Ishikawa (cell line): ENCODE results near the gene CLMN.
A peak's percentile ranks its signal among the peaks of the same experiment; 100 is the strongest.

ENCODE experiments used
- CEBPB ChIP-seq: IDR thresholded peaks from 2 replicates; pipeline ENCODE4 v1.6.1; 2012
- CREB1 ChIP-seq: IDR thresholded peaks from 2 replicates; pipeline ENCODE4 v1.6.1; 2012; ENCODE audit warnings: low read depth
- EGR1 ChIP-seq: IDR thresholded peaks from 2 replicates; pipeline ENCODE4 v1.6.1; 2012
- EP300 ChIP-seq: IDR thresholded peaks from 2 replicates; pipeline ENCODE4 v1.6.1; 2012; ENCODE audit warnings: borderline replicate concordance
- FOXM1 ChIP-seq: IDR thresholded peaks from 2 replicates; pipeline ENCODE4 v1.6.1; 2012; ENCODE audit warnings: low read depth, borderline replicate concordance
- MAX ChIP-seq: IDR thresholded peaks from 2 replicates; pipeline ENCODE4 v1.6.1; 2012
- NFIC ChIP-seq: IDR thresholded peaks from 2 replicates; pipeline ENCODE4 v1.6.1; 2012
- RAD21 ChIP-seq: IDR thresholded peaks from 2 replicates; pipeline ENCODE4 v1.6.1; 2012; ENCODE audit warnings: low read depth
- TAF1 ChIP-seq: IDR thresholded peaks from 2 replicates; pipeline ENCODE4 v1.6.1; 2012; ENCODE audit warnings: low read depth, mild to moderate bottlenecking
- TCF12 ChIP-seq: IDR thresholded peaks from 2 replicates; pipeline ENCODE4 v1.6.1; 2012; ENCODE audit warnings: low read depth
- TEAD4 ChIP-seq: IDR thresholded peaks from 2 replicates; pipeline ENCODE4 v1.6.1; 2012
- YY1 ChIP-seq: IDR thresholded peaks from 2 replicates; pipeline ENCODE4 v1.6.1; 2012; ENCODE audit warnings: low read depth
- ZBTB7A ChIP-seq: IDR thresholded peaks from 2 replicates; pipeline ENCODE4 v1.6.1; 2012; ENCODE audit warnings: low read depth
- TF ChIP-seq, protein P1 (sequence below): IDR thresholded peaks from 2 replicates; pipeline ENCODE4 v1.6.1; 2012; ENCODE audit warnings: low read depth, mild to moderate bottlenecking
- TF ChIP-seq, protein P2 (sequence below): IDR thresholded peaks from 2 replicates; pipeline ENCODE4 v1.6.1; 2012

The CLMN gene

DNA sequence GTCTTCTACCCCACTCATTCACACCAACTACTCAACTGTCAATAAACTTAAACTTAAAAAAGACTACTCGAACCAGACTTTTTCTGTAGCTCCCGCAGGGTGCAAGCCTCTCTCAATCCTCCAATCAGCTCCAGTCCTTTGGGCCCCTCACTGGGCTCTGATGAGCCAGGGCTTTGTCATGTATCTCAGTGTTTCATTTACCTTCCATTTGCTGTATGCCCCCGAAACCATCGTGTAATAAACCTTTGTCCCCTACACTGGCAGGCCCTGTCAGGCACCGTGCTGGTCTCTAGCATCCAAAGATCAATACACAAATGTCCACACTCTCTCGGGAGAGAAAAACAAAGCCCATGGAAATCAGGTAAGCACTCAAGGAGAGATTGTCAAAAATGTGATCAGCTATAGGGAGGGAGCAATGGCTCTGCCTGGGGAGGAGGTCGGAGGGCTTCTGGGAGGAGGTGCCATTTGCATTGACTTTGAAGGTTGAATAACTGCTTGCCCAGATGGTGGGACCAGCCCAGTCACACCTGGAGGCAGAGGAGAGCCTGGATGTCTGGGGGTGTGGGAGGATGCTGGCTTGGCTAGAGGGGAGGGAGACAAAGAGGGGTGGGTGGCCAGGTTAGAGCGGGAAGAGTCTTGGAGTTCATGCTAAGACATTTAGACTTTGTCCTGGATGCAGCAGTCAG lies 120.3 kb downstream of the CLMN start:
- TF ChIP-seq EGR1: no peak
- TF ChIP-seq, protein P1, sequence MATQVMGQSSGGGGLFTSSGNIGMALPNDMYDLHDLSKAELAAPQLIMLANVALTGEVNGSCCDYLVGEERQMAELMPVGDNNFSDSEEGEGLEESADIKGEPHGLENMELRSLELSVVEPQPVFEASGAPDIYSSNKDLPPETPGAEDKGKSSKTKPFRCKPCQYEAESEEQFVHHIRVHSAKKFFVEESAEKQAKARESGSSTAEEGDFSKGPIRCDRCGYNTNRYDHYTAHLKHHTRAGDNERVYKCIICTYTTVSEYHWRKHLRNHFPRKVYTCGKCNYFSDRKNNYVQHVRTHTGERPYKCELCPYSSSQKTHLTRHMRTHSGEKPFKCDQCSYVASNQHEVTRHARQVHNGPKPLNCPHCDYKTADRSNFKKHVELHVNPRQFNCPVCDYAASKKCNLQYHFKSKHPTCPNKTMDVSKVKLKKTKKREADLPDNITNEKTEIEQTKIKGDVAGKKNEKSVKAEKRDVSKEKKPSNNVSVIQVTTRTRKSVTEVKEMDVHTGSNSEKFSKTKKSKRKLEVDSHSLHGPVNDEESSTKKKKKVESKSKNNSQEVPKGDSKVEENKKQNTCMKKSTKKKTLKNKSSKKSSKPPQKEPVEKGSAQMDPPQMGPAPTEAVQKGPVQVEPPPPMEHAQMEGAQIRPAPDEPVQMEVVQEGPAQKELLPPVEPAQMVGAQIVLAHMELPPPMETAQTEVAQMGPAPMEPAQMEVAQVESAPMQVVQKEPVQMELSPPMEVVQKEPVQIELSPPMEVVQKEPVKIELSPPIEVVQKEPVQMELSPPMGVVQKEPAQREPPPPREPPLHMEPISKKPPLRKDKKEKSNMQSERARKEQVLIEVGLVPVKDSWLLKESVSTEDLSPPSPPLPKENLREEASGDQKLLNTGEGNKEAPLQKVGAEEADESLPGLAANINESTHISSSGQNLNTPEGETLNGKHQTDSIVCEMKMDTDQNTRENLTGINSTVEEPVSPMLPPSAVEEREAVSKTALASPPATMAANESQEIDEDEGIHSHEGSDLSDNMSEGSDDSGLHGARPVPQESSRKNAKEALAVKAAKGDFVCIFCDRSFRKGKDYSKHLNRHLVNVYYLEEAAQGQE: no peak
- no peak for TF ChIP-seq FOXM1
- no peak for TF ChIP-seq TAF1
- TF ChIP-seq TCF12: no peak
- no peak for TF ChIP-seq CEBPB
- TF ChIP-seq ZBTB7A: no peak
- no peak for TF ChIP-seq NFIC
- no peak for TF ChIP-seq CREB1
- TF ChIP-seq EP300: no peak
- TF ChIP-seq YY1: no peak
- no peak for TF ChIP-seq TEAD4

GRCh38 chr14:95198320-95198719 lies 121.4 kb downstream of the CLMN start:
- TF ChIP-seq ZBTB7A (no peak), MAX (no peak), NFIC (no peak), CREB1 (no peak), TEAD4 (no peak), RAD21 (no peak), TAF1 (no peak)

GRCh38 chr14:95197551-95197950 lies 122.2 kb downstream of the CLMN start:
- TF ChIP-seq YY1: no peak
- peak; percentile 65 for TF ChIP-seq EP300
- peak; percentile 65 for TF ChIP-seq MAX
- TF ChIP-seq TAF1: no peak
- no peak for TF ChIP-seq CREB1
- TF ChIP-seq ZBTB7A: no peak
- no peak for TF ChIP-seq FOXM1
- peak; percentile 77 for TF ChIP-seq TEAD4
- TF ChIP-seq, protein P1: no peak
- TF ChIP-seq NFIC: peak; percentile 50
- no peak for TF ChIP-seq CEBPB
- TF ChIP-seq TCF12: peak; percentile 63
- TF ChIP-seq, protein P2, sequence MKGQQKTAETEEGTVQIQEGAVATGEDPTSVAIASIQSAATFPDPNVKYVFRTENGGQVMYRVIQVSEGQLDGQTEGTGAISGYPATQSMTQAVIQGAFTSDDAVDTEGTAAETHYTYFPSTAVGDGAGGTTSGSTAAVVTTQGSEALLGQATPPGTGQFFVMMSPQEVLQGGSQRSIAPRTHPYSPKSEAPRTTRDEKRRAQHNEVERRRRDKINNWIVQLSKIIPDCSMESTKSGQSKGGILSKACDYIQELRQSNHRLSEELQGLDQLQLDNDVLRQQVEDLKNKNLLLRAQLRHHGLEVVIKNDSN: no peak
- no peak for TF ChIP-seq EGR1
- TF ChIP-seq RAD21: no peak; the same call in 1 of the 2 replicates

GRCh38 chr14:95196826-95197545 lies 122.7 kb downstream of the CLMN start:
- no peak for TF ChIP-seq MAX
- no peak for TF ChIP-seq FOXM1
- TF ChIP-seq ZBTB7A: no peak
- no peak for TF ChIP-seq RAD21
- TF ChIP-seq NFIC: no peak
- no peak for TF ChIP-seq CEBPB
- TF ChIP-seq TAF1: no peak
- TF ChIP-seq EGR1: no peak
- TF ChIP-seq, protein P2: no peak
- no peak for TF ChIP-seq EP300
- no peak for TF ChIP-seq TCF12

- no peak for TF ChIP-seq CEBPB
- TF ChIP-seq TEAD4: 0 out of 2 replicates have a peak, but pooled peaks have one; percentile 2
- TF ChIP-seq RAD21: peak; percentile 61
Measured at GRCh38 chr14:95196268-95196667, 123.4 kb downstream of the CLMN start.
